Measurements from ENCODE around the gene PPP4R4.

DNA sequence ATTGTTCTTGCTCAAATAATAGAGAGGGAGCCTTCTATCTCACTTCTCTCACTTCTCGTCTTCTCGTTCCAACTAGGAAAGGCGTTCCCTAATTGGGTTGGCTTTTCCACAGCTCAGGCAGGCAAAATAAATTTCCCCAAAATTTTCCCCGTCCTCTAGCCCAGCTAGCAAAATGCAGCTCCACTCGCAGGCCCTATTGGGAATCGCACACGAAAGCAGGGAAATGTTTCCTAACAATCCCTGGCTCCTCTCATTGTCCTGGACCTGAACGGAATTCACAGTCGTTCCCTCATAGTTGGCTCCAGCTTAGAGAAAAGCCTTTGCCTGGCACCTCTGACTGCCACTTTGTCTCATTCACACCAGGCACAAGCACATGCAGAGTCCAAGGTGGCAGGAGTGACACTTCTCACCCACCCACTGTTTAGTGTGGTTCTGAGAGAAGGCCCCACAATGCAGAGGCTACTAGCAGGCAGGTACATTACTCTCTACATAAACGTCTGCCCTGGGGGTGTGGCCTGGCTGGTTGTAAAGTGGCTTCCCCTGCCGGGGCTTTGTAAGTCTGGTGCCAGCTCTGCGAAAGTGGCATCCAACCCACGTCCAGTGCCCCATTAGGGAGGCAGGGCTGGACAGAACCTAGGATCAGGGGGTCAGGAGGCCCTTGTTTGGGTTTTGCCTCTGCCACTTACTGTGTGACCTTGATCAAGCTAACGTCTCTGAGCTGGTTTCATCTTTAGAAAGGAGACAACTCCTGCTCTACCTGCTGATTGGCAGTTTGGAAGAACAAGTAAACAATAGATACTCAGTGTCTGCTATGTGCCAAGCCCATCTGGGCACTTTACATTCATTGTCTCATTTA is 114.7 kb downstream of the PPP4R4 start:
- TF ChIP-seq, protein P1, sequence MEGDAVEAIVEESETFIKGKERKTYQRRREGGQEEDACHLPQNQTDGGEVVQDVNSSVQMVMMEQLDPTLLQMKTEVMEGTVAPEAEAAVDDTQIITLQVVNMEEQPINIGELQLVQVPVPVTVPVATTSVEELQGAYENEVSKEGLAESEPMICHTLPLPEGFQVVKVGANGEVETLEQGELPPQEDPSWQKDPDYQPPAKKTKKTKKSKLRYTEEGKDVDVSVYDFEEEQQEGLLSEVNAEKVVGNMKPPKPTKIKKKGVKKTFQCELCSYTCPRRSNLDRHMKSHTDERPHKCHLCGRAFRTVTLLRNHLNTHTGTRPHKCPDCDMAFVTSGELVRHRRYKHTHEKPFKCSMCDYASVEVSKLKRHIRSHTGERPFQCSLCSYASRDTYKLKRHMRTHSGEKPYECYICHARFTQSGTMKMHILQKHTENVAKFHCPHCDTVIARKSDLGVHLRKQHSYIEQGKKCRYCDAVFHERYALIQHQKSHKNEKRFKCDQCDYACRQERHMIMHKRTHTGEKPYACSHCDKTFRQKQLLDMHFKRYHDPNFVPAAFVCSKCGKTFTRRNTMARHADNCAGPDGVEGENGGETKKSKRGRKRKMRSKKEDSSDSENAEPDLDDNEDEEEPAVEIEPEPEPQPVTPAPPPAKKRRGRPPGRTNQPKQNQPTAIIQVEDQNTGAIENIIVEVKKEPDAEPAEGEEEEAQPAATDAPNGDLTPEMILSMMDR (IDR thresholded peaks at IDR 0.05) = no peak
- TF ChIP-seq POLR2A (IDR thresholded peaks at IDR 0.05) (no peak), EP300 (IDR thresholded peaks at IDR 0.05) (no peak)
